Measurements from ENCODE around the gene RNF112. TPM values are rescaled to one million over a fixed set of nuclear protein-coding genes. Genes with fewer than 3 reads are reported as not detected.
"Not testable (repeated sequence)": the region's sequence is repeated elsewhere in the genome, so short reads cannot be mapped to it uniquely, and the experiment has no call there.

RNF112 gene
- total and polyA plus RNA-seq, 2 of the 13 experiments (the other 11 are each of a cell fraction or from before 2014, with no cell fraction given), result 0.05 TPM; not detected in 1

DNA sequence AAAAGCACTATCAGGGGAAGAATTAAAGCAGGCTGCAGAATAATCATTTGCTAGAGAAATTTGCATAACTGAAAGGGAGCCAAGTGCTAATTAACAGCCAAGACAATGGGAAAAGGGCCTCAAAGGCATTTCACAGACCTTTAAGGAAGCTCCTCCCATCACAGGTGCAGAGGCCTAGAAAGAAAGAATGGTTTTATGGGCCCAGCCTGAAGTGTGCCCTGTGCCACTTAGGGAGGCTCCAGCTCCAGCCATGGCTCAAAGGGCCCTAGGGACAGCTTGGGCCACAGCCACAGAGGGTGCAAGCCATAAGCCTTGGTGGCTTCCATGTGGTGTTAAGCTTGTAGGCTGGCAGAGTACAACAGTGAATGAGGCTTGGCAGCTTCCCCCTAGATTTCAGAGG lies 50.1 kb downstream of the RNF112 start (continued):
- TF ChIP-seq ERF (CRISPR knock-in tag; IDR thresholded peaks at IDR 0.05) (no peak), ZSCAN30 (CRISPR knock-in tag; IDR thresholded peaks at IDR 0.05) (no peak)

DNA sequence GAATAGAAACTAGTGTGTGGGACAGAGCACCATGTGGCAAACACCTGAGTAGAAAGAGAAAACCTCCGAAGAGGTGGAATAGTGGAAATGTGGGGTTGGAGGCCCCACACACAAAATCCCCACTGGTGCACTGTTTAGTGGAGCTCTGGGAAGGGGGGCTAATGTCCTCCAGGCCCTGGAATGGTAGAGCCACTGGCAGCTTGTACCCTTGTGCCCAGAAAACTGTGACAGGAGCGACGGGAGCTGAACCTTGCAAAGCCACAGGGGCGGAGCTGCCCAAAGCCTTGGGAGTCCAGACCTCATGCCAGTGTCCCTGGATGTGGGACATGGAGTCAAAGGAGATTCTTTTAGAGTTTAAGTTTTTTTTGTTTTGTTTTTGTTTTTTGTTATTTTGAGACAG lies 50.6 kb downstream of the RNF112 start:
- ChIA-PET CTCF (ENCODE audit: low intra/inter-chr PET ratio, low total read pairs) (no interaction called here), POLR2A (no interaction called here)
- no peaks in the 10 kb centered on the region for H4K20me1 ChIP-seq (ENCODE audit: insufficient read depth, low read length)
- DNase-seq (ENCODE audit: low spot score), result no peak
- intact Hi-C loops (cut with micrococcal nuclease; ENCODE audit: unreplicated experiment) (no loop called here), in situ Hi-C loops (cut with HindIII; ENCODE audit: extremely low pct_ligation_motif_present, low pct_unique_long_range_greater_than_20kb) (no loop called here)
- no peak overlapping the region for H3K4me3 ChIP-seq (replicated peaks in 1 of 3; ENCODE audit: insufficient read depth in 1 of 3, low read depth in 2 of 3, low read length in 3 of 3)
- H3K27me3 ChIP-seq (ENCODE audit: control insufficient read depth in 1 of 2, insufficient read depth in 2 of 2, low read length in 2 of 2), result peaks cover 0 to 2% of the 10 kb centered on the region in 2 experiments; a peak in 1 of 5 replicates
- no peaks in the 10 kb centered on the region for H3K36me3 ChIP-seq (replicated peaks in 1 of 2; ENCODE audit: control insufficient read depth in 1 of 2, insufficient read depth in 2 of 2, low read length in 2 of 2)
- H3K27ac ChIP-seq (ENCODE audit: extremely low read length, insufficient read depth, low read length), result no peak overlapping the region
- ATAC-seq, result no peak
- H3K9me3 ChIP-seq (ENCODE audit: low read length), result no peaks in the 10 kb centered on the region
- no peak overlapping the region for H3K4me2 ChIP-seq (ENCODE audit: low read depth, low read length)
- no peak overlapping the region for H3K9ac ChIP-seq (ENCODE audit: insufficient read depth, low read depth, low read length)
- TF ChIP-seq, protein P1, sequence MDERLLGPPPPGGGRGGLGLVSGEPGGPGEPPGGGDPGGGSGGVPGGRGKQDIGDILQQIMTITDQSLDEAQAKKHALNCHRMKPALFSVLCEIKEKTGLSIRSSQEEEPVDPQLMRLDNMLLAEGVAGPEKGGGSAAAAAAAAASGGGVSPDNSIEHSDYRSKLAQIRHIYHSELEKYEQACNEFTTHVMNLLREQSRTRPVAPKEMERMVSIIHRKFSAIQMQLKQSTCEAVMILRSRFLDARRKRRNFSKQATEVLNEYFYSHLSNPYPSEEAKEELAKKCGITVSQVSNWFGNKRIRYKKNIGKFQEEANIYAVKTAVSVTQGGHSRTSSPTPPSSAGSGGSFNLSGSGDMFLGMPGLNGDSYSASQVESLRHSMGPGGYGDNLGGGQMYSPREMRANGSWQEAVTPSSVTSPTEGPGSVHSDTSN (CRISPR knock-in tag; IDR thresholded peaks at IDR 0.05), result no peak
- WGBS (ENCODE audit: low lambda C conversion rate), result 50% methylated on average over 3 of the region's 4 CpGs
- no TSS peak for BruUV-seq (replicated peaks)
- no peak for FAIRE-seq
- H3K79me2 ChIP-seq (ENCODE audit: insufficient read depth, low read length), result no peaks in the 10 kb centered on the region
- H2AFZ ChIP-seq (ENCODE audit: low read length), result no peak overlapping the region
- H3K4me1 ChIP-seq (ENCODE audit: insufficient read depth, low read length), result no peaks in the 10 kb centered on the region

DNA sequence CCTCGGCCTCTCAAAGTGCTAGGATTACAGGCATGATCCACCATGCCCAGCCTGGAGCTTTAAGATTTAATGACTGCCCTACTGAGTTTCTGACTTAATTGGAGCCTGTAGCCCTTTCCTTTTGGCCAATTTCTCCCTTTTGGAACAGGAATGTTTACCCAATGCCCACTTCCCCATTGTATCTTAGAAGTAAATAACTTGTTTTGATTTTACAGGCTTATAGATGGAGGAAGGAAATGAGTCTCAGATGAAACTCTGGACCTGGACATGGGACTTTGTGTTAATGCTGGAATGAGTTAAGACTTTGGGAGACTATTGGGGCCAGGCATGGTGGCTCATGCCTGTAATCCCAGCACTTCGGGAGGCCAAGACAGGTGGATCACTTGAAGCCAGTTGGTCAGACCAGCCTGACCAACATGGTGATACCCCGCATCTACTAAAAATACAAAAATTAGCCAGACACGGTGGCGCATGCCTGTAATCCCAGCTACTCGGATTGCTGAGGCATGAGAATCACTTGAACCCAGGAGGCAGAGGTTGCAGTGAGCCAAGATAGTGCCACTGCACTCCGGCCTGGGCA lies 51.5 kb downstream of the RNF112 start:
- H3K27ac ChIP-seq (ENCODE audit: extremely low read length, insufficient read depth, low read length); POLR2A ChIA-PET; FAIRE-seq; BruUV-seq (replicated peaks); H4K20me1 ChIP-seq (ENCODE audit: insufficient read depth, low read length); intact Hi-C loops (cut with micrococcal nuclease; ENCODE audit: unreplicated experiment); H2AFZ ChIP-seq (ENCODE audit: low read length); in situ Hi-C loops (cut with HindIII; ENCODE audit: extremely low pct_ligation_motif_present, low pct_unique_long_range_greater_than_20kb); CTCF ChIA-PET (ENCODE audit: low intra/inter-chr PET ratio, low total read pairs); H3K9me3 ChIP-seq (ENCODE audit: low read length); H3K27me3 ChIP-seq (ENCODE audit: control insufficient read depth in 1 of 2, insufficient read depth in 2 of 2, low read length in 2 of 2); H3K4me3 ChIP-seq (replicated peaks in 1 of 3; ENCODE audit: insufficient read depth in 1 of 3, low read depth in 2 of 3, low read length in 3 of 3); H3K36me3 ChIP-seq (replicated peaks in 1 of 2; ENCODE audit: control insufficient read depth in 1 of 2, insufficient read depth in 2 of 2, low read length in 2 of 2); H3K9ac ChIP-seq (ENCODE audit: insufficient read depth, low read depth, low read length); H3K4me2 ChIP-seq (ENCODE audit: low read depth, low read length); H3K79me2 ChIP-seq (ENCODE audit: insufficient read depth, low read length); ATAC-seq; H3K4me1 ChIP-seq (ENCODE audit: insufficient read depth, low read length); DNase-seq (ENCODE audit: low spot score): not testable (repeated sequence)
- 64% methylated on average over 7 of the region's 7 CpGs for WGBS (ENCODE audit: low lambda C conversion rate)

All from HepG2 (cell line).